RPMI8226 (cell line): Measurements from ENCODE around the gene CFTR.
"Not testable (repeated sequence)": the region's sequence is repeated elsewhere in the genome, so short reads cannot be mapped to it uniquely, and the experiment has no call there.

ENCODE experiments used
- DNase-seq: peaks from one replicate; pipeline ENCODE4 v3.0.0-alpha.2; 2015

The CFTR gene

DNA sequence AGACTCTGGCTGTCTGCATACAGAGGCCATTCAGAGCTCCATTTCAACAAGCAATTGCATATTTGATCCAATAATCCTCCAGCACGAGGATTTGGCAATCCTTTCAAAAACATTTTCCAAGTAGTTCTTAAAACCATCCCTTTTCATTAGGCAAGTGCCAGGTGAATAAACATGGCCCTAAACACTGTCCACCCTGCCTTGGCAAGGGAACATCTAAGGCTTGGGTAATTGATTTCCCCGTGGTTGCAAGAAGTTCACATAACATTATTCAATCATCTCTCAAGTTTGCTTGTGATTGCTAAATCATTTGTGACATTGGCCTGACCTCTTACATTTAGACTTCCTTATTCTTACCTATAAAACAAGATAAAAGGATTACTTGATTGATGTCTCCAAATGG is 218.2 kb downstream of the CFTR start:
- DNase-seq: no peak

DNA sequence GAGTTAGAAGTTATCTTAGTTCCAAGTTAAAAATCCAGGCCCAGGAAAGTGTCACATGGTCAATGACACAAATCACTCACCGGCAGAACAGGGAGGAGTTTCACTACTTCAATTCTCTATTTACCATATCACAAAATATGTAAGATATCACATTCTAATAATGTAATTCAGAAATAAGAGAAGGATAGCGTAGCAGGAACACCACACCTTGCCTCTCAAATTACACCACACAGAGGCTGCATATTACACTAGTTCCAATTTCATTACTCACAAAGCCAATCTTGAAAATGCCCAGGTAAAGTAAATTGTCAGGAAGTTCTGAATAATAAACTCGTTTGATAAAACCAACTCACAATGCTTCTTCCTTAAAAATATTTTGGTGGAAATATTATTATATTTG is 224.2 kb downstream of the CFTR start:
- no peak for DNase-seq

DNA sequence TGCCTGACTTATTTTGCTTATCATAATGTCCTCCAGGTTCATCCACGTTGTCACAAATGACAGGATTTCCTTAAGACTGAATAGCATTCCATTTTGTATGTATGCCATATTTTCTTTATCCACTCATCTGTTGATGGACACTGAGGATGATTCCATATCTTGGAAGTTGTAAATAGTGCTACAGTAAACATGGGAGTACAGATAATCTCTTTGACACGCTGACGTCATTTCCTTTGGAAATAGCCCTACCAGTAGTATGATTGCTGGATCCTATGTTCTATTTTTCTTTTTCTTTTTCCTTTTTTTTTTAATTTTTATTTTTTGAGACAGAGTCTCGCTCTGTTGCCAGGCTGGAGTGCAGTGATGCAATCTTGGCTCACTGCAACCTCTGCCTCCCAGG is 225.8 kb downstream of the CFTR start:
- DNase-seq: no peak

GRCh38 chr7:117706210-117706609 is 226.4 kb downstream of the CFTR start:
- DNase-seq: no peak

DNA sequence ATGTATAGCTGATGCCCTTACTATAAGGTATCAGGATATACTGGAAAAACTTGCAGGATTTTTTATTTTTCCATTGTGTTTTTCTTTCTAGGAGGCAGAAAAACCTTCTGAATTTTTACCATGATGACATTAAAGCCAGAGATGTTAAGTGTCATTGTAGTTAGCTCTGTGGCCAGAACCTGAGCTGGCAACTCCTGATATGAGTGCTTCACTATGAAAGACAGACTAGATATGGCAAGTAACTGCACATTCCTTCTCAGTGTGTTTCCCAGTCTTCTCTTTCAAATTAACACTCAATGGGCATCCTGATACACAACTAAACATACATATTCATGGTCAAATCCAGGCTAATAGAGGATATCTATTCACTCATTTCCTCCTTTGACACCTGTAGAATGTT is 227.3 kb downstream of the CFTR start:
- no peak for DNase-seq

DNA sequence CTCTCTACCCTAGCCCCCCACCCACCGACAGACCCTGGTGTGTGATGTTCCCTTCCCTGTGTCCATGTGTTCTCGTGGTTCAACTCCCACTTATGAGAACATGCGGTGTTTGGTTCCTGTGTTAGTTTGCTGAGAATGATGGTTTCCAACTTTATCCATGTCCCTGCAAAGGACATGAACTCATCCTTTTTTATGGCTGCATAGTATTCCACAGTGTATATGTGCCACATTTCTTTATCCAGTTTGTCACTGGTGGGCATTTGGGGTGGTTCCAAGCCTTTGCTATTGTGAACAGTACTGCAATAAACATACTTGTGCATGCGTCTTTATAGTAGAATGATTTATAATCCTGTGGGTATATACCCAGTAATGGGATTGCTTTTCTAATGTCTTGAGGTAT is 228.3 kb downstream of the CFTR start:
- not testable (repeated sequence) for DNase-seq

DNA sequence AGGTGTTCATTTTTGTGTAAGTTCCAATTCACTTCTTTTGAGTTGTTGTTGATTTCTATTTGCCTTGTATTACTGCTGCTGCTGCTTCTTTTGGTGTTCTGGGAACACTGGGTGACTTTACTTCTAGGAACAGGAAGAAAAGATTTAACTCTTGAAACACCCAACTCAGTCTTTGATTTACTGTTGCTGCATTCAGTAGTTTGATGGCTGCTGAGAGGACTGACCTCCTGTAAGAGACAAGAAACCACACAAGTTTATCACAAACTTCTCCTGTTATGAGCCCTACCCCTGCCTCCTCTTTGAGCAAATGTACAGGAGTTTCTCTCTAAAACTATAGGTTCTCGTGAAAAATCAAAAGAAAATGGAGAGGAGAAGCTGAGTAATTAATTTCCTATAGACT is 231.7 kb downstream of the CFTR start:
- DNase-seq: no peak

DNA sequence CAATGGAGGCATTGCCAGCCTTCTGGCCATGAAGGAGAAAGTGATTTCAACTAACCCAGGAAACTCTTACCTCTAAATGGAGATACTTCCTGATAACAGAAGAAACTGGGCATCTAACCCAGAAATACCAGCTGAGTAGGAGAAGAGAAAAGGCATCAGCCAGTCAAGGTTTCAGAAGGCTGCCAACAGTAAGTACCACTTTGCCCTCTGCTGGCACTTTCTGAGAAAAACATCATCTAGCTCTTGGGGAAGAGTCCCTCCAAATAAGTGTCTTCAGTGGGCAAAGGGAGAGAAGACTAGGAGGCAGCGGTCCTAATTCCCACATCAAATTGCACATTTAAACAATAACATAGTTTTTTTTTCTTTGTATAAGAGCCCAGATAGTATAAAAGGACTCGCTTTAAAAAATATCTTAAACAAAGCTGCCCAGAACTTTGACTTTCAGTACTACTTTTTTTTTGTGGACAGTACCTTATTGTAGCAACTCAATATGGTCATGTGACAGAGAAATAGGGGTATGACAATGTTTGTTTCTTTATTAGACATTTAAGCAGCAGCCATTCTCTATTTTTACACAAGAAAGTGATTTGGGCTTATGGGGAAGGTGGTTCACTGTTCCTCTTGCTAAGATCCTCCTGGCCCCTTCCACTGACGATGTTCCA is 236.1 kb downstream of the CFTR start:
- DNase-seq: peak; percentile 67

GRCh38 chr7:117716707-117717299 is 237.0 kb downstream of the CFTR start:
- DNase-seq: no peak

- DNase-seq: no peak
Measured at GRCh38 chr7:117717357-117717756, 237.5 kb downstream of the CFTR start.
